ENCODE data around the gene FAM131C. TPM values are rescaled to one million over a fixed set of nuclear protein-coding genes. Genes with fewer than 3 reads are reported as not detected.

Gene FAM131C
- total and polyA plus RNA-seq, 8 donors = 0.35 to 0.37 TPM; not detected in 6

DNA sequence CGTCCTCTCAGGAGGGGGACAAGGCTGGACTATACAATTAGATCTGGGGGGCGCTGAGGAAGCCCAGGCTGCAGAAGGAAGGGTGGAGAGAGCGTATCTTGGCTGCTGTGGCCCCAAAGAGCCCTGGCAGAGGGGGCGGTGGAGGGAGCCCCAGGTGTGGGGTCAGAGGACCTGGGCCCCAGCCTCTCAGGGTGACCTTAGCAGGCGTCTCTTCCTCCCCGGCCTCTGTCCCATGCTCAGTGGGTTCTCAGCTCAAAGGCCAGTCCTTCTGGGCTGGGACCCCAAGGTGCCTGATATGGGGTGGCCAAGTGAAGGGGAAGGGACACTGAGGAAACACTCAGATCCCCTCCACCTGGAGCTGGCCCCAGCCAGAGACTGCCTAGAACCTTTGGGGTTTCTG lies 1.8 kb downstream of the FAM131C start:
- Histone ChIP-seq H3K9me3 (no peaks in the 10 kb centered on the region), H3K36me3 (no peaks in the 10 kb centered on the region), H3K4me1 (peaks cover 25 to 51% (median 39%) of the 10 kb centered on the region in 4 donors), H3K27ac (no peak overlapping the region), H3K4me3 (no peak overlapping the region), H3K27me3 (peaks cover 0 to 27% (median 8%) of the 10 kb centered on the region in 3 donors)
- DNase-seq = no peak
- intact Hi-C loops (cut with DNase I; ENCODE audit: low total_unique reads) = no loop called here
- 94 to 97% (median 96%) methylated on average over 5 to 6 of the region's 6 CpGs for WGBS, 5 donors
- no peak for TF ChIP-seq POLR2A (IDR thresholded peaks at IDR 0.05)
- TF ChIP-seq EP300 (IDR thresholded peaks at IDR 0.05) = no peak
- no peak for TF ChIP-seq POLR2AphosphoS5 (IDR thresholded peaks at IDR 0.05)
- TF ChIP-seq CTCF (IDR thresholded peaks at IDR 0.05) = no peak

DNA sequence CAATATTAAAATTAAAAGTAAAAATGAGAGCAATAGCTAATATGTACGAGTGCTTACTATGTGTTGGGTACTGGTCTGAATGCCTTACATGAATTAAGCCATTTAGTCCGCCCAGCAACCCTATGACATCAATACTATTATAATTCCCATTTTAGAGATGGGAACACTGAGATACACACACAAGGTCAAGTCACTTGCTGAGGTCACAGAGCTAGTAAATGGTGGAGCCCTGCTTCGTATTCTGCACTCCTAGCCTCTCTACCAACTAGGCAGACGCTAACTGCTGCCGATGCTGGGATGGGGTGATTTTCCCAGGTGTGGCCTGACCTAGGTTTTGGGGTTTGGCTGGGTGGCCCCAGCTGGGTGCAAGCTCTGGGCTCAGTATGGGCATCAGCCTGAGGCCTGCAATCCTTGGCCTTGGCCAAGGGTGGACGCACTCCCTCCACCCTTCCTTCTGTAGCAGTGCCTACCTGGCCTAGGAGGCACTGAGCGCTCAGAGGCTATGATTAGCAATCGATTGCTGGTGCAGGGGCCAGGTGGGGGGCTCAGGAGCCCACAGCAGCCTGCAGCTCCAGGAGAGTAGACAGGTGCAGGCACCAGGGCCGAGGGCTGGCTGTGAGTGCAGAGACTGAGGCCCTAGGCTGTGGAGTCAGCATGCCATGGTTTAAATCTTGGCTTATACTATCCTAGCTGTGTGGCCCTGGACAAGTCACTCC lies 2.7 kb downstream of the FAM131C start:
- no peak for DNase-seq
- intact Hi-C loops (cut with DNase I; ENCODE audit: low total_unique reads) = no loop called here
- H3K36me3 ChIP-seq = no peaks in the 10 kb centered on the region

GRCh38 chr1:16068356-16069270 lies 4.8 kb downstream of the FAM131C start:
- DNase-seq = peak in 1 of 2 donors; percentile 54
- WGBS, 5 donors = 58 to 92% (median 62%) methylated on average over 7 to 11 of the region's 11 CpGs
- peaks cover 25 to 40% (median 31%) of the 10 kb centered on the region in 4 donors for H3K4me1 ChIP-seq
- no peaks in the 10 kb centered on the region for H3K9me3 ChIP-seq
- no peaks in the 10 kb centered on the region for H3K36me3 ChIP-seq
- H3K4me3 ChIP-seq = no peak overlapping the region
- H3K27me3 ChIP-seq = peaks cover 0 to 16% (median 8%) of the 10 kb centered on the region in 3 donors
- H3K27ac ChIP-seq = no peak overlapping the region
- no peak for TF ChIP-seq EP300 (IDR thresholded peaks at IDR 0.05)
- no peak for TF ChIP-seq POLR2AphosphoS5 (IDR thresholded peaks at IDR 0.05)
- no peak for TF ChIP-seq CTCF (IDR thresholded peaks at IDR 0.05)
- TF ChIP-seq POLR2A (IDR thresholded peaks at IDR 0.05) = no peak
- intact Hi-C loops (cut with DNase I; ENCODE audit: low total_unique reads) = no loop called here

More for the DNA sequence above, 2.7 kb downstream of the FAM131C start:
- Histone ChIP-seq H3K4me1 (peaks cover 25 to 50% (median 37%) of the 10 kb centered on the region in 4 donors), H3K4me3 (no peak overlapping the region), H3K27me3 (peaks cover 0 to 27% (median 8%) of the 10 kb centered on the region in 3 donors), H3K9me3 (no peaks in the 10 kb centered on the region), H3K27ac (no peak overlapping the region)
- TF ChIP-seq POLR2A (IDR thresholded peaks at IDR 0.05) = no peak
- 88 to 92% (median 90%) methylated on average over 7 to 9 of the region's 9 CpGs for WGBS, 5 donors

DNA sequence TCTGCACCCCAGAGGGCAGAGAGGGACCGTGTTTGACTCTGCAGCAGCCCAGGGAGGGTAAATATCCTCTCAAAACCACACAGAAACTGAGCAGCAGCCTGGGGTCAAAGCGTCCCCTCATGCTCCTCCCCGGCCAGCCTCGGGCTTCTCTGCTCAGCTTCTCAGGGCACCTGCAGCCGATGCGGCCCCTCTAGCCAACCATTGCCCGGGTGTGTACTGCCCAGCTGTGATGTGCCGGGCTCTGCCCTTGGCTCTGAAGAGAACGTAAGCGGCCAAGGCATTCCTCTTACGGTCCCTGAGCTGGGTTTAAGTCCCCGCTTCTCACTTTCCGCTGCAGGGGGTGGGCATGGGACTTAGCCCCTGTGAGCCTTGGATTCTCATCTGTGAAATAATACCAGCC lies 5.5 kb downstream of the FAM131C start:
- peak overlapping the region in 2 of 5 donors; percentile 29 to 37 for H3K27ac ChIP-seq
- WGBS, 5 donors = 71 to 86% (median 76%) methylated on average over 10 to 13 of the region's 13 CpGs

More for the DNA sequence above, 5.5 kb downstream of the FAM131C start:
- intact Hi-C loops (cut with DNase I; ENCODE audit: low total_unique reads) = no loop called here
- no peak for DNase-seq
- H3K9me3 ChIP-seq = no peaks in the 10 kb centered on the region
- no peak overlapping the region for H3K4me3 ChIP-seq
- H3K36me3 ChIP-seq = no peaks in the 10 kb centered on the region
- H3K4me1 ChIP-seq = peaks cover 20 to 33% (median 25%) of the 10 kb centered on the region in 4 donors
- TF ChIP-seq CTCF (IDR thresholded peaks at IDR 0.05) (no peak), POLR2AphosphoS5 (IDR thresholded peaks at IDR 0.05) (no peak), POLR2A (IDR thresholded peaks at IDR 0.05) (no peak), EP300 (IDR thresholded peaks at IDR 0.05) (no peak)
- H3K27me3 ChIP-seq = peaks cover 0 to 10% (median 3%) of the 10 kb centered on the region in 3 donors

All from stomach (tissue), 9 donors.